ENCODE results near the gene S1PR4.
"Not testable (repeated sequence)": the region's sequence is repeated elsewhere in the genome, so short reads cannot be mapped to it uniquely, and the experiment has no call there.

The S1PR4 gene

GRCh38 chr19:3210347-3211017 is 31.9 kb downstream of the S1PR4 start:
- peaks cover 39% of the 10 kb centered on the region; the same call in 1 of the 2 replicates for H4K20me1 ChIP-seq
- H3K27me3 ChIP-seq, result no peaks in the 10 kb centered on the region

GRCh38 chr19:3211191-3211590 is 32.6 kb downstream of the S1PR4 start:
- no peak for TF ChIP-seq Cebpa-rat (IDR thresholded peaks at IDR 0.05)
- Histone ChIP-seq H3K4me3 (no peak overlapping the region), H3K36me3 (peaks cover 52% of the 10 kb centered on the region), H3K27me3 (no peaks in the 10 kb centered on the region), H3K4me1 (peaks cover 29% of the 10 kb centered on the region), H4K20me1 (peaks cover 39% of the 10 kb centered on the region; the same call in 1 of the 2 replicates), H3K9ac (no peak overlapping the region), H3K27ac (no peak overlapping the region), H3K9me3 (no peaks in the 10 kb centered on the region), H3K4me2 (no peak overlapping the region)

More at GRCh38 chr19:3210347-3211017, 31.9 kb downstream of the S1PR4 start:
- Histone ChIP-seq H3K4me2 (no peak overlapping the region), H3K27ac (no peak overlapping the region), H3K9ac (no peak overlapping the region), H3K4me3 (no peak overlapping the region), H3K4me1 (peaks cover 29% of the 10 kb centered on the region), H3K36me3 (peaks cover 56% of the 10 kb centered on the region), H3K9me3 (no peaks in the 10 kb centered on the region)
- no peak for TF ChIP-seq Cebpa-rat (IDR thresholded peaks at IDR 0.05)

- no peaks in the 10 kb centered on the region for H3K9me3 ChIP-seq
- peaks cover 29% of the 10 kb centered on the region for H3K4me1 ChIP-seq
- H3K4me3 ChIP-seq, result no peak overlapping the region
- H3K4me2 ChIP-seq, result peak overlapping the region; percentile 66
- H3K27ac ChIP-seq, result peak overlapping the region; percentile 55; the same call in 1 of the 2 replicates
- H3K36me3 ChIP-seq, result peaks cover 32% of the 10 kb centered on the region
- H3K9ac ChIP-seq, result 0 out of 2 replicates have a peak overlapping the region, but pooled peaks have one; percentile 8
- peaks cover 26% of the 10 kb centered on the region; the same call in 1 of the 2 replicates for H4K20me1 ChIP-seq
- TF ChIP-seq Cebpa-rat (IDR thresholded peaks at IDR 0.05), result no peak
- no peaks in the 10 kb centered on the region for H3K27me3 ChIP-seq
These were observed 34.6 kb downstream of the S1PR4 start for GRCh38 chr19:3213159-3213558.

GRCh38 chr19:3216874-3217273 is 38.3 kb downstream of the S1PR4 start:
- H3K4me1 ChIP-seq, result peaks cover 37% of the 10 kb centered on the region
- peaks cover 12% of the 10 kb centered on the region; the same call in 1 of the 2 replicates for H3K36me3 ChIP-seq
- no peak overlapping the region for H3K9ac ChIP-seq
- no peak overlapping the region for H3K4me3 ChIP-seq
- no peaks in the 10 kb centered on the region for H4K20me1 ChIP-seq
- no peaks in the 10 kb centered on the region for H3K27me3 ChIP-seq
- H3K27ac ChIP-seq, result no peak overlapping the region
- H3K9me3 ChIP-seq, result no peaks in the 10 kb centered on the region
- no peak overlapping the region for H3K4me2 ChIP-seq
- TF ChIP-seq Cebpa-rat (IDR thresholded peaks at IDR 0.05), result no peak

- Histone ChIP-seq H3K36me3 (no peaks in the 10 kb centered on the region; the same call in 1 of the 2 replicates), H3K4me2 (0 out of 2 replicates have a peak overlapping the region, but pooled peaks have one; percentile 17), H4K20me1 (no peaks in the 10 kb centered on the region), H3K27me3 (peaks cover 1% of the 10 kb centered on the region; the same call in 1 of the 2 replicates), H3K4me3 (no peak overlapping the region), H3K9me3 (no peaks in the 10 kb centered on the region), H3K4me1 (peaks cover 20% of the 10 kb centered on the region), H3K27ac (no peak overlapping the region), H3K9ac (no peak overlapping the region)
- no peak for TF ChIP-seq Cebpa-rat (IDR thresholded peaks at IDR 0.05)
These were observed 42.0 kb downstream of the S1PR4 start for GRCh38 chr19:3220576-3220975.

- H3K4me1 ChIP-seq, result peaks cover 30% of the 10 kb centered on the region
These were observed 43.0 kb downstream of the S1PR4 start for GRCh38 chr19:3221576-3221975.

GRCh38 chr19:3222709-3223108 is 44.1 kb downstream of the S1PR4 start:
- no peak for TF ChIP-seq Cebpa-rat (IDR thresholded peaks at IDR 0.05)
- Histone ChIP-seq H3K9ac (no peak overlapping the region), H3K4me3 (no peak overlapping the region), H3K27me3 (peaks cover 11% of the 10 kb centered on the region; the same call in 1 of the 2 replicates), H3K4me1 (peaks cover 40% of the 10 kb centered on the region), H3K27ac (no peak overlapping the region), H3K4me2 (no peak overlapping the region), H4K20me1 (peaks cover 17% of the 10 kb centered on the region; the same call in 1 of the 2 replicates), H3K9me3 (no peaks in the 10 kb centered on the region), H3K36me3 (no peaks in the 10 kb centered on the region)

More at GRCh38 chr19:3221576-3221975, 43.0 kb downstream of the S1PR4 start:
- H3K4me3 ChIP-seq, H3K27me3 ChIP-seq, H3K9me3 ChIP-seq, H3K9ac ChIP-seq, H3K27ac ChIP-seq, H4K20me1 ChIP-seq, H3K36me3 ChIP-seq, H3K4me2 ChIP-seq: not testable (repeated sequence)

GRCh38 chr19:3224346-3225168 is 46.0 kb downstream of the S1PR4 start, which contains the start of gene CELF5:
CELF5 (plus strand) TSS chr19:3224661; CDS start chr19:3224740, 79 bp downstream.
- Histone ChIP-seq H3K9ac (peak within 1 kb of the TSS; percentile 72; the same call in 1 of the 2 replicates), H3K4me2 (peak within 1 kb of the TSS; percentile 80)

GRCh38 chr19:3225169-3225485 is 46.6 kb downstream of the S1PR4 start:
- Histone ChIP-seq H3K9me3 (no peaks in the 10 kb centered on the region), H3K4me1 (peaks cover 59% of the 10 kb centered on the region), H3K9ac (no peak overlapping the region), H3K4me2 (peak overlapping the region; percentile 62), H3K27me3 (peaks cover 11% of the 10 kb centered on the region; the same call in 1 of the 2 replicates), H3K4me3 (no peak overlapping the region), H3K27ac (no peak overlapping the region), H4K20me1 (peaks cover 28% of the 10 kb centered on the region; the same call in 1 of the 2 replicates), H3K36me3 (no peaks in the 10 kb centered on the region)
- TF ChIP-seq Cebpa-rat (IDR thresholded peaks at IDR 0.05), result no peak

More at GRCh38 chr19:3224346-3225168, 46.0 kb downstream of the S1PR4 start, which contains the start of gene CELF5:
- H3K9me3 ChIP-seq, result no peaks in the 10 kb centered on the region
- H3K4me3 ChIP-seq, result peak within 1 kb of the TSS; percentile 73
- no peak for TF ChIP-seq Cebpa-rat (IDR thresholded peaks at IDR 0.05)
- no peak within 1 kb of the TSS for H3K27ac ChIP-seq
- H3K36me3 ChIP-seq, result no peaks in the 10 kb centered on the region
- peaks cover 57% of the 10 kb centered on the region for H3K4me1 ChIP-seq
- H3K27me3 ChIP-seq, result peaks cover 11% of the 10 kb centered on the region; the same call in 1 of the 2 replicates
- peaks cover 25% of the 10 kb centered on the region; the same call in 1 of the 2 replicates for H4K20me1 ChIP-seq

Measured in BLaER1 (cell line).